T-helper 1 cell treated with Interleukin-12 subunit alpha and Interleukin-12 subunit beta and Interleukin-4 antibody, amounts not matched to agents 30 μg/mL and 1 μg/mL, for 36 hours (primary cell): ENCODE results near the gene TMEM135.
"Not testable (repeated sequence)": the region's sequence is repeated elsewhere in the genome, so short reads cannot be mapped to it uniquely, and the experiment has no call there.

ENCODE experiments used
- H3K27ac Mint-ChIP-seq: one replicate; pipeline ENCODE4 v1.8.0; 2021; ENCODE audit warnings: mild to moderate bottlenecking, mixed read lengths
- H3K27me3 Mint-ChIP-seq: one replicate; pipeline ENCODE4 v1.8.0; 2021; ENCODE audit warnings: low read depth, mixed read lengths
- H3K36me3 Mint-ChIP-seq: one replicate; pipeline ENCODE4 v1.8.0; 2021; ENCODE audit warnings: low read depth, mixed read lengths
- H3K4me1 Mint-ChIP-seq: one replicate; pipeline ENCODE4 v1.8.0; 2021; ENCODE audit warnings: low read depth, mixed read lengths
- H3K4me3 Mint-ChIP-seq: one replicate; pipeline ENCODE4 v1.8.0; 2021; ENCODE audit warnings: mild to moderate bottlenecking, moderate library complexity, mixed read lengths
- H3K9me3 Mint-ChIP-seq: one replicate; pipeline ENCODE4 v1.8.0; 2021; ENCODE audit warnings: mixed read lengths

TMEM135 gene

DNA sequence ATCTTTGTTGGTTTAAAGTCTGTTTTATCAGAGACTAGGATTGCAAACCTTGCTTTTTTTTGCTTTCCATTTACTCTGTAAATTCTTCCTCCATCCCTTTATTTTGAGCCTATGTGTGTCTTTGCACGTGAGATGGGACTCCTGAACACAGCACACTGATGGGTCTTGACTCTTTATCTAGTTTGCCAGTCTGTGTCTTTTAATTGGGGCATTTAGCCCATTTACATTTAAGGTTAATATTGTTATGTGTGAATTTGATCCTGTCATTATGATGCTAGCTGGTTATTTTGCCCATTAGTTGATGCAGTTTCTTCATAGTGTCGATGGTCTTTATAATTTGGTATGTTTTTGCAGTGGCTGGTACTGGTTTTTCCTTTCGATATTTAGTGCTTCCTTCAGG, 131.3 kb downstream of the TMEM135 start:
- not testable (repeated sequence) for H3K27ac Mint-ChIP-seq, H3K4me1 Mint-ChIP-seq, H3K36me3 Mint-ChIP-seq, H3K27me3 Mint-ChIP-seq, H3K4me3 Mint-ChIP-seq
- peaks cover 19% of the 10 kb centered on the region for H3K9me3 Mint-ChIP-seq

DNA sequence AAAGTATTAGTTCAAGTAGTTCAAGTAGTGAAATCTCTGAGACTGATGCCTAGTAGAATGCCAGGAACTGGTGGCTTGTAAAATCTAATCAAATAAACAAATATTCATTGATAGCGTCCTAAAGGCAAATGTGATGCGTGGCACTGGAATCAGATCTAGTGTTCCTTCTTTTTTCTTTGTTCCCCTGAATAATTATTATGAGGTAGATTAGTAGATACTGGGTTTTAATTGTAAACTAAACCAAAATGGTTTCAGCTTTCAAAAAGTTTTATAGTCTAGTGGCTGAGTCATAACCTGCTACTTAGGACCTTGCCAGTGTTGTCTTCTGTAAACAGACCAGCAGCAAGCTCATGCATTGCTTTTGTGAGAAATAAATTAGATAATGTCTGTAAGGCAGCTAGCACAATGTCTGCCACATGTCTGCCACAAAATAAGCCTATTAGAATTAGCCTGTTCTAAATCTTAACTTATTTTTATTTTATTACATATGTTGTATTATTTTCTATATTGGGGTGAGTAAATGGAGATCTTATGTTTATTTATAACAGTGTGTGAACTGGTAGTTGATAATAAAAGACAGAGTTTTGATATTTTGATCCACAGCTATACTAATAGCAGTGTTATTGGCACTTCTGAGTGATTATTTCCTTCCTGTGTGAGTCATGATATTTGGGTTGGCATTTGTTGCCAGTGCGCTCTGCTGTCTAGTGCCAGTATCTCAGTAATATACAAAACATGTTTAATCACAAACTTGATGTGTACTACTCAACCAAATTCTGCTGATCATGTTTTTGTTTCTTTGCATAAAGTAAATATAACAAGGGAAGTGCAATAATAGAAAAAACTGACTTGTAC, 135.7 kb downstream of the TMEM135 start:
- Mint-ChIP-seq H3K36me3 (peaks cover 15% of the 10 kb centered on the region), H3K27ac (no peak overlapping the region), H3K4me3 (no peak overlapping the region), H3K9me3 (peaks cover 11% of the 10 kb centered on the region), H3K4me1 (peaks cover 2% of the 10 kb centered on the region), H3K27me3 (no peaks in the 10 kb centered on the region)

- H3K4me1 Mint-ChIP-seq: no peaks in the 10 kb centered on the region
- H3K27me3 Mint-ChIP-seq: no peaks in the 10 kb centered on the region
- H3K27ac Mint-ChIP-seq: no peak overlapping the region
- no peak overlapping the region for H3K4me3 Mint-ChIP-seq
- peaks cover 10% of the 10 kb centered on the region for H3K9me3 Mint-ChIP-seq
- H3K36me3 Mint-ChIP-seq: peaks cover 21% of the 10 kb centered on the region
Observed at GRCh38 chr11:87174870-87175269, 137.1 kb downstream of the TMEM135 start.

- Mint-ChIP-seq H3K27me3 (no peaks in the 10 kb centered on the region), H3K36me3 (peaks cover 21% of the 10 kb centered on the region), H3K9me3 (peaks cover 10% of the 10 kb centered on the region), H3K4me3 (no peak overlapping the region), H3K27ac (no peak overlapping the region), H3K4me1 (no peaks in the 10 kb centered on the region)
Observed at GRCh38 chr11:87176044-87176443, 138.3 kb downstream of the TMEM135 start.

GRCh38 chr11:87179621-87180020, 141.9 kb downstream of the TMEM135 start:
- Mint-ChIP-seq H3K36me3 (peaks cover 23% of the 10 kb centered on the region), H3K4me3 (no peak overlapping the region), H3K9me3 (peaks cover 10% of the 10 kb centered on the region), H3K4me1 (no peaks in the 10 kb centered on the region), H3K27ac (no peak overlapping the region), H3K27me3 (no peaks in the 10 kb centered on the region)

DNA sequence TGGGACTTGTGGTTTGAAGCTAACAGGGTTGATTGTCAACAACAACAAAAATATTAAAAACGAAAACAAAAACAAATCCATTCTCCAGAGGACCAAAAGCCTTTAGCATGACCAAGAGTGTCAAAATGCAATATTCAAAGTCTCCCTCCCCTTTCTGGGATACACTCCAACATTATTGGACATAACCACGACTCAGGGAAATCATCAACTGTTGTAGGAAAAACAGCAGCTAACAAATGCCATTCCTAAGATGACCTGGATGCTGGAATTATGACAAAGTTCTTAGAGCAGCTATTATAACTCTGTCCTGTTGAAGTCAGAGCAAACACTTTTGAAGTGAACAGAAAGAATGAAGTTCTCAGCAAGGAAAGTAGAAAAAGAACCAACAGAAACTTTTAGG, 143.0 kb downstream of the TMEM135 start:
- H3K36me3 Mint-ChIP-seq: peaks cover 27% of the 10 kb centered on the region
- H3K4me1 Mint-ChIP-seq: no peaks in the 10 kb centered on the region
- no peaks in the 10 kb centered on the region for H3K27me3 Mint-ChIP-seq
- H3K27ac Mint-ChIP-seq: no peak overlapping the region
- H3K9me3 Mint-ChIP-seq: peaks cover 10% of the 10 kb centered on the region
- no peak overlapping the region for H3K4me3 Mint-ChIP-seq

GRCh38 chr11:87181143-87181542, 143.4 kb downstream of the TMEM135 start:
- no peak overlapping the region for H3K27ac Mint-ChIP-seq
- H3K4me1 Mint-ChIP-seq: no peaks in the 10 kb centered on the region
- peaks cover 25% of the 10 kb centered on the region for H3K36me3 Mint-ChIP-seq
- no peak overlapping the region for H3K4me3 Mint-ChIP-seq
- H3K9me3 Mint-ChIP-seq: peaks cover 10% of the 10 kb centered on the region
- H3K27me3 Mint-ChIP-seq: no peaks in the 10 kb centered on the region

GRCh38 chr11:87185228-87185627, 147.5 kb downstream of the TMEM135 start:
- Mint-ChIP-seq H3K27me3 (no peaks in the 10 kb centered on the region), H3K4me3 (no peak overlapping the region), H3K4me1 (no peaks in the 10 kb centered on the region), H3K27ac (no peak overlapping the region), H3K36me3 (peaks cover 6% of the 10 kb centered on the region), H3K9me3 (no peaks in the 10 kb centered on the region)

DNA sequence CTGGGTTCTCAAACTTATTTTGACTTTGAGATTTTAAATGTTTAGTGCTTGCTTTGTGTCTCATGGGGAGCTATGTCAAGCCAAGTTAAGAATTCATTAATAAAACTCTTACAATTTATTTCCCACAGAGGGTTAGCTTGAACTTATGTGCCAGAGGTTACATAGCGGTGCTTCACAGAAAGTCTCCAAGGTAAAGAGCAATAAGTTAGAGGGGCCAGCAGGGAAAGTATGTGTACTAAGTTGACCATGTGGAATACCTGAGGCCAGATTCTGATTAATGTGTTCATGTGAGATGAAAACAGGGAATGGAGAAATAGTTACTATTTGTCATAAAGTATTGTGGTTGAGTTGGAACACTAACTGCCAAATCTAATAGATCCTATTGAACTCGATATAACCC, 149.3 kb downstream of the TMEM135 start:
- H3K27me3 Mint-ChIP-seq: no peaks in the 10 kb centered on the region
- no peak overlapping the region for H3K4me3 Mint-ChIP-seq
- peaks cover 4% of the 10 kb centered on the region for H3K4me1 Mint-ChIP-seq
- H3K9me3 Mint-ChIP-seq: no peaks in the 10 kb centered on the region
- H3K27ac Mint-ChIP-seq: no peak overlapping the region
- H3K36me3 Mint-ChIP-seq: peaks cover 4% of the 10 kb centered on the region

DNA sequence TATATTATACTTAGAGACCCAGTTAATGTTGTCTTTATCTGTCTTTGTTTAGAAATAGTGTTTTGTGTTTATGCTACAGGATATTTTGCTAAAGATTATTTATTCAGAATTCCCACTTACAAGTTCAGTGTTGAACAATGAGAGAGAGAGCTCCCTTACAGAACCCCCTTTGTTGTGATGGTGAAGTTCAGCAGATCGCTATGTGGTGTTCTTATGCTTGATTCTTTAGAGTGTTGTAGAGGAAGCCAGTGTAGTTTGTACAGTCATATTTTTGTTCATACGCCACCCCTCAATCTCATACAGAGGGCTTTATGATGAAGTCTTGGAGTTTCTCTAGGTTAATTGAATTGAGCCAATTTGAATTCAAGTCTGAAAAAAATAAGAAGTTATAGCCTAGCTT, 150.2 kb downstream of the TMEM135 start:
- H3K36me3 Mint-ChIP-seq: peaks cover 4% of the 10 kb centered on the region
- H3K4me3 Mint-ChIP-seq: no peak overlapping the region
- no peaks in the 10 kb centered on the region for H3K27me3 Mint-ChIP-seq
- peaks cover 4% of the 10 kb centered on the region for H3K4me1 Mint-ChIP-seq
- H3K9me3 Mint-ChIP-seq: no peaks in the 10 kb centered on the region
- H3K27ac Mint-ChIP-seq: no peak overlapping the region

- H3K9me3 Mint-ChIP-seq, H3K4me1 Mint-ChIP-seq, H3K36me3 Mint-ChIP-seq, H3K4me3 Mint-ChIP-seq, H3K27me3 Mint-ChIP-seq, H3K27ac Mint-ChIP-seq: not testable (repeated sequence)
Observed at GRCh38 chr11:87188396-87188795, 150.7 kb downstream of the TMEM135 start.

- H3K27me3 Mint-ChIP-seq, H3K9me3 Mint-ChIP-seq, H3K27ac Mint-ChIP-seq, H3K4me3 Mint-ChIP-seq, H3K4me1 Mint-ChIP-seq, H3K36me3 Mint-ChIP-seq: not testable (repeated sequence)
Observed at GRCh38 chr11:87188921-87189320, 151.2 kb downstream of the TMEM135 start.

GRCh38 chr11:87190071-87190470, 152.3 kb downstream of the TMEM135 start:
- Mint-ChIP-seq H3K4me1 (peaks cover 4% of the 10 kb centered on the region), H3K9me3 (no peaks in the 10 kb centered on the region), H3K36me3 (peaks cover 4% of the 10 kb centered on the region), H3K27ac (no peak overlapping the region), H3K4me3 (no peak overlapping the region), H3K27me3 (no peaks in the 10 kb centered on the region)

GRCh38 chr11:87193756-87194470, 156.2 kb downstream of the TMEM135 start:
- Mint-ChIP-seq H3K4me1 (peaks cover 4% of the 10 kb centered on the region), H3K36me3 (no peaks in the 10 kb centered on the region), H3K27ac (no peak overlapping the region), H3K4me3 (no peak overlapping the region), H3K9me3 (no peaks in the 10 kb centered on the region), H3K27me3 (no peaks in the 10 kb centered on the region)
